GM19099 (cell line): Measurements from ENCODE around the gene C5orf46.

Source experiments
- POLR2A ChIP-seq: IDR thresholded peaks from 3 replicates; pipeline ENCODE4 v1.6.1; 2011; ENCODE audit warnings: low read depth; ENCODE audit not compliant: insufficient read length; ENCODE audit errors: extremely low read depth

The C5orf46 gene

DNA sequence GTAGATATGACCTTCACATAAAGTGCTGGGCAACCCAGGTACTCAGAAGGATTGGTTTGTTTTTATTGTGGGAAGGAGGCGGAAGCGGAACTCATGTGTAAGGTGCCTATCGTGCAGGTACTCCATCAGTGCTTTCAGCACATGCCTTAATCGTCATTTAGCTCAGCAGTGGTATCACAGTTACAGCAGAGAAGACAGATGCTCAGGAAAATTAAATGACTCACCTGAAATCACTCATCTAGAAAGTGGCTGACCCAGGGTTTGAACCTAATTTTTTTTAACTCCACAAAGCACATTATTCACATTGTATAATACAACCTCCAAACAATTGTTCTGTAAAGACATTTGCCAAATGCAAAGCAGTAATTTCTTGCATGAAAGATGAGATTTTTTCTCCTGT, 2.2 kb downstream of the C5orf46 start:
- TF ChIP-seq POLR2A: no peak

DNA sequence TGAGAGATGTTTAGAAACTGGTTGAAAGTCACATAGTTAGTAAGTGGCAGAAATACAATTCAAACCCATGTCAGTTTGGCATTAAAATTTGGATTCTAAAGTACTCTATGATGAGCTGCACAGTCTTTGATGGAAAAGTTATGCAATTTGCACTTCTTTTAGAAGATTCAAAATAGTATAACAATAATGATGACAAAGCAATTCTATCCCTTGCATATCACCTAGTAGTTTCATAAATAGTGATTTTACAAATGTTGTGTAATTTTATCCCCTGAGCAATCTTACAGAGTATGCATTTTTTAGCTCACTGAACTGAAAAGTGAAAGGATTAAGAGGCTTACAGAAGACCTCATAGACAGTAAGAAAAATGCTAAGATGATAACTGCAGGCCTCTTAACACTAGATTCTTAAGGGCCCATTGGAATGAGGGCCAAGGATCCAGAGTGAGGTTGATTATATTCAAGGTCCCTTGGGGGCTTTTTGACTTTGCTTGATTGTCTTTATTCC, 3.7 kb downstream of the C5orf46 start:
- no peak for TF ChIP-seq POLR2A

DNA sequence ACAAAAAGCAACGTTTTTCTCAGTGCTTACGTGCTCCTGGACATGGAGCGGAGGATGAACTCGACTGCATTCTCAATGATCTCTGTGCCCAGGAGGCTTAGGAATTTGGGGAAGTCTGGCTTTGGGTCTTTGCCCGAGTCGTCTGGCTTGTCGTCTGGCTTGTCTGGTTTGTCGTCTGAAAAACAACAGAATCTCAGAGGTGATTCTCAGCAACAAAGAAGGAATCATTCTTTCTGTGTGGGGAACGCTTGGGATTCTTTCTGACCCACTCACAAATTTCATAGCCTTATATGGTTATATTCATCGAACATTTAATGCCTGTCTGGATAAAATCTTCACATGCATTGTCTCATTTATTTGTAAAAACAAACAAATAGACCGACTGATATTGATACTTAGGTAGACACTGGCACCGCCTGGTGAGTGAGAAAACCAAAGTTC, 4.7 kb downstream of the C5orf46 start:
- TF ChIP-seq POLR2A: no peak

DNA sequence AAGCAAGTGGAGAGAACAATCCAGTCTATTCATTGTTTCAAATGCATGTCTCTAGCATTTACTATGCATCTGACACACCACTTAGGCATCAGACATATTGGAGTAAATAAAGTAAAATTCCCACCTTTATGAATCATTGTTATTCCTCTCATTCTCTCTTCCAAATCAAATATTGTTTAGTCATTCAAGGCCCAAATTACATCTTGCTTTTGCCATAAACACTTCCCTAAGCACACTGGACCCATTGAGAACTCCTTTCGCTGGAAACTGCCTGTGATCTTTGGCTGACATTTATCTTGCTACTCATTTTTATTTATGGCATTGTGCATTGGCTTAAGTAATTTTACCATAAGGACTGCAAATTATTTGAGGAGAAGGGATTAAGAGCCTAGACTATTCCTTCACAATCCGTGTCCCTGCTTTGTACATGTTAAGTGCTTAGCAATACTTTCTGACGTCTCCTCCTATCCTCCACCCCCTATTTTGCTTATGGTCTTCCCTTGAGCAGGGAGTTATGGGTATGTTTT, 7.4 kb downstream of the C5orf46 start:
- TF ChIP-seq POLR2A: no peak

DNA sequence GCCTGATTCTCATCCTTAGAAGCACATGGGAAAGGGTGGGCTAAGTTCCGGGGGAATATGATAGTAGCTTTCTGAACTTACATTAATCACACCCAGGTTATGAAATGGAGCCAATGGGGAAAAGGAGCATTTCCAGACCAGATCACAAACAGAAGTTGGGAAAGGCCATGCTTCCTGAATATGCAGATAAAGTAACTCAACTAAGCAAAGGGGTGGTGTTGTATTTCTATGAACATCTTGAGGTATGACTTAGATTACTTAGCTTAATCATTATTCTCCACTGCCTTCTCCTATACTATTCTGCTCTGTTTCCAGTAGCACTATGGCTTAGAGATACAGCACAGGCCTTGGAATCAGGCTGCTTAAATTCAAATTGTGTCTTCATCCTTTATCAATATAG, 10.5 kb downstream of the C5orf46 start:
- no peak for TF ChIP-seq POLR2A

DNA sequence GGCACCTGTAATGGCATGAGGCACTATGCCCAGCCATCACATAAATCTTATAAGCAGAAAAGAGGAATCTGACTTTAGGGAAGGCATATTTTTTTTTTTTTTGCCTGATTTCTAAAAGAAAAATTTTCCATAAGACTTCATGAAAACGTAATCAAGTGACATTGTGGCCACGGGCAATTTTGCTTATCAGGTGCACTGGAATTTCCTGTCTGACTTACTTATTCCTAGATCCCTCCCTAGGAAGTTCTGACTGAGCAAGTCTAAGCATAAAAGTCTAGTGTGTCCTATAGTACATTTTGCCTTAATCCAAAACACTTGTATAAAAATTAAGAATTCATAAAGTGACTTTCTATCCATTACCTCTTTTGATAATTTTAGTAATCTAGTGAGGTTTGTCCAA, 12.5 kb downstream of the C5orf46 start:
- TF ChIP-seq POLR2A: no peak

DNA sequence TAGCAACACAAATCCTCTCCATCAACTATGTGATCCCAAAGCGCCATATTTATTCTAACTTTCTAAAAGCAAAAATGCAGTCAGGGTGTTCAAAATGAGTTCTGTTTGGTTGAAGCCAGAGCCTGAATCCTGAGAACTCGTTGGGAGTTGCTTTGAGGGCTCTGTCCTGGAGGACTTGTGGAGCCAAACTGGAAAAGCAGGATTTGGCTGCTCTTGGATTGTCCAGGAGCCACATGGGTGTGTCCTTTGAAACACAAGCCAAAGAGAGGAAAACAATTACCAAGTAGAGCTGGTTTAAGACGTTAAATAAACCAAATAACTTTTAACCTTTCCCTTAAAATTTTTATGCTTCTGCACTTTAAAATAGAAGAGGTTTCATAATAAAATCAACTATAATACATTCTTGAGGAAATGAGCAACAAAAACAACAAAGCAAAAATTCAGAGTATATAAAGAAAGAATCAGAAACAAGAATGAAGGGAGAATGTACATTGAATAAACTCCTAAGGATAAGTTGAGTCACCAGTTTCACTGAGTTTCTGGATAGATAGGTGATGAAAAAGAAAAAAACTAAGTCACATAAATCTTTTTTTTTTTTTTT, 13.5 kb downstream of the C5orf46 start:
- no peak for TF ChIP-seq POLR2A

DNA sequence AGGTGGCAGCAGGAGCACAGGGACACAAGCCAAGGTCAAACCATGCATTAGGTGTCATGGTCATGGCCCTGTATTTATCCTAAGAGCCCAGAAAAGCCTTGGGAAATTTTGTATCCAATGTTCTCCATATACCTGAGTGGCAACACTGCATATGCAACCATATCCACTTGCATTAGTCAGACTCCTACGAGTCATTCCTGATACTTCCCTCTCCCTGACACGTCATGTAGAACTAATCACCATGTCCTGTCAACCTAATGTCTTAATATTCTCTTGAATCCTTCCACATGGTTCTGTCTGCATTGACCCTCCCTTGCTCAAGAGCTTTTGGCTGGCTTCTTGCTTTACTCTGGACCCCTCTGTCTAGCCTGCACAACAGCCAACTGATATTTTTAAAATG, 18.4 kb downstream of the C5orf46 start:
- no peak for TF ChIP-seq POLR2A

DNA sequence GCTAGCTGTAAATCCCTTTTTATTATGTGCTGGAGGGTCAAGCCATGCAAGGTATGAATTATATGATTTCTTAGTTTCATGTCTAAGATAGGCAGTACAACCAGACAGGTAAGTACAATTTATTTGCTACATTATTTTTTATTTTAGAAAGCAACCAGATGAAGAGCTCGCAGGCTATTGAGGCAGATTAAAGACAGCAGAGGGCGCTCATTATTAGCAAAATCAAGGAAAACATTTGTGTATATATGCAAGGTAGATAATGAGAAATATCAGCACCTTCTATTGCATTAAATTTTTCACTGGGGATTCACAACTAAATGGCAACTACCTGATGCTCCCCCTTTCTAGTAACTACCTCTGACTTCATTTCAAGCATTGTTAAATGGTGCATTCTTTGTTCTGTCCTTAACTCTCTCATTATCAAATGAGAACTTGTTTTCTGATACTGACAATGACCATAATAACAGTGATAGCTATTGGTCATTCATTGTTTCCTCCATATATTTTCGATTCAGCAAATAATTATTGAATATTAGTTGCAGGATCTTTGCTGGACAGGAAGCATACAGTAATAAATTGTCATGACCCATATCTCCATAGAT, 19.2 kb downstream of the C5orf46 start:
- TF ChIP-seq POLR2A: no peak

DNA sequence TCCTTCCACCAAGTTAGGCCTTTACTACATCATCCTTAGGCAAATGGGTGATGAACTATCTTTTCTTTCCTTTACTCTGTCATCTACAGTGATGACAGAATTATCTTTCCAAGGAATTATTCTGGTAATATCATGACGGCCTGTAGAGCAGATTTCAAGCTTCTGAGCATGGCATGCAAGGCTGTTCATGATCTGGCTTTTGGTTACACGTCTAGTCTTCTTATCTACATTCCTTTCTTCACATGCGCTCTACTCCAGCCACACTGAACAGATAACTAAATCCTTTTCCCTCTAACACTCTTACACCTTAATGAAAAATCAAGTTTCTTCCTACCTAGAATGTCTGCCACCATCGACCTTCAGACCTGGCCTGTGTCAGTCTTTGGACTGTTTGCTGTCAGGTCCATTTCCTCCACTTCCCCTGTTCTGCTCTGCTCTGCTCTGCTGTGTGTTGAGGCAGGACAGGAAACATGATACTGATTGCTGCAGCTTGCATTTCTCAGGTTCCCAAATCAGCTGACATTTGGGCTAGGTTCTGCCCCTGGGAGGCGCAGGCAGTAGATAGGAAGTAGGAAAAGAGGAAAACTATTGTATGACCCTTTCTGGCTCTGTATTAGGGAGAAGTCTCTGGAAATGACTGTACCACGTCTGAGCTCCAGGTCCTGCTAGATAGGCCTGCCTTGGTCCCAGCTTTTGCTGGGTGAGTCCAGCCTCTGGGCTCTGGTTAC, 23.6 kb downstream of the C5orf46 start:
- TF ChIP-seq POLR2A: no peak

DNA sequence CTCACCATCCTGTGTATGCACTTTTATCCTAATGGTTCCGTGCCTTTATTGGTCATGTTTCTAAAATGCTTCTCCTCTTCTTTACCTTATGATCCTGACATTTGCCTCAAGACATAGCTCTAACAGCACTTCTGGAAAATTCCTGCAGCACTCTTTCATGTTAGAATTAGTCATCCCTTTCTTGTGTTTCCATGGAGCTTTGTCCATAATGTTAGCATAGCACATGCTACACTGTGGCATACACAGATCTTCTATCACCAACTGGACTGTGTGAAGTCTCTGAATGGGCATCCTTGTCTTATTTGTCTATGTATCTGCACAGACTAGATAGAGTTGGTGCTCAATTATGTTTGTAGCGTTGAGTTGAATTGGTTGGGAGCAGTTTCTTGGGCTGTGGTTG, 25.9 kb downstream of the C5orf46 start:
- no peak for TF ChIP-seq POLR2A

DNA sequence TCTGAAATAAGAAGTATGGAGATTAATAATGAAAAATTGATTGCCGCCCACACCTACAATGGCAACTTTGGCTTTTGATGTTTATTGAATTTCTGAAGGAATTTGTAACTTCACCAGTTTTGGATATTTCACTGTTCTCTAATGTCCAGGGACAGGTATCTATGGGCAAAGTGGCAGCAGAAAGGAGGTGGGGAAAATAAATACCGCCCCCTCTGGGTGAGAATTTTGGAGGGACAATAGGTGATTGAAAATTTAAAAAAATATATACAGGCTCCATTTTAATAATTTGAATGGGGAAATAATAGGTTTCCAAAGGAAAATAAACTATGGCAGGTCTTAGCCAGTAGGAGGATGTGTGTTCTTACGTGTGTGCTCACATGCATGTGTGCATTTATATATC, 26.6 kb downstream of the C5orf46 start:
- TF ChIP-seq POLR2A: no peak

DNA sequence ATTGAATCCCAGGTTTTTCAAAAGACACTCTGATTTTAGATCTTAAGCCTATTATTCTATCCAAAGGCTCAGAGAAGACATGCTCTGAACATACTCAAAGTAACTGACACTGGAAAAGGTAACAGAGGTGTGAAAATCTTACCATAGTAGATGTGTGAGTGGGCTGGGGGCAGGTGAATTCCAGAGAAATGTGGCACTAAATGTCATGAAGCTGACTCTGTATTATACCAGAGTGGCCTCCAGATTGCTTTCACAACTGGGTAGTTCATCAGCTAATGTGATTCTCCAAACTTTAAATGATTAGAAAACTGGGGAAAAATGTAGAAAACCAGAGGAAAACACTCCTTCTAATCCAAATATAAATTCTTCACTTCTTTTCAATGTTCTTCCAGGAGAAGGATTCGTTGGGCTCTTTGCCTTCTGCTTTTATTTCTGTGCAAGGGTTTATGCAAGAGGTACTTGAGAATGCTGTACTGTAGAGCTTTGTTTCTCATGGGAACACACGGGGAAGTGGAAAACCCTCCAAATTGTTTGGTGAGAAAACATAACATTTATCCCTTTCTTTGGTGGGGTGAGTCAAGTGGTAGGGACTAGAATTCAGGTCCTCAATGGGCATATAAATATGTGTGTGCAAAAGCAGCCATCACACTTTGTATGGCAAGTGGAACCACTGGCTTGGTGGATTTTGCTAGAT, 28.1 kb downstream of the C5orf46 start, which contains the start of gene SCGB3A2:
SCGB3A2 (plus strand) TSS at position 646 of the 694 bp plus-strand sequence. CDS start 93 bp downstream, outside the sequence.
- no peak for TF ChIP-seq POLR2A

DNA sequence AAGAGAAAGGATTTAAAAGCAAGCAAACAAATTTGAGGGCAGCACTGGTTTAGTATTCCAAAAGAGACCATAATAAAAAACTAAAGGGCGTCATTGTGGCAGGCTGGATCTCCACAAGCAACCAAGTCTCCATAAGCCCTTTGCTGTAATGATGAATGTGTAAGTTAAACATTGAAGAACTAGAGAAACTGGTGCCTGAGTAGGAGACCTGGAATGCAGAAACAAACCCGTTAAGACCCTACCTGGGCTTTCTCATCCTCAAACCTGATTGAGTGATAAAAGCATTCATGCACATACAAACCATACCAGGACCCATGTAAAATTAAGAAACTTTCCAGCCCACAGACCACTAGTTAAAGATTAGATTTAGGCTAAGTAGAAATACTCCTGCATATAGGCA, 29.7 kb downstream of the C5orf46 start:
- TF ChIP-seq POLR2A: no peak

DNA sequence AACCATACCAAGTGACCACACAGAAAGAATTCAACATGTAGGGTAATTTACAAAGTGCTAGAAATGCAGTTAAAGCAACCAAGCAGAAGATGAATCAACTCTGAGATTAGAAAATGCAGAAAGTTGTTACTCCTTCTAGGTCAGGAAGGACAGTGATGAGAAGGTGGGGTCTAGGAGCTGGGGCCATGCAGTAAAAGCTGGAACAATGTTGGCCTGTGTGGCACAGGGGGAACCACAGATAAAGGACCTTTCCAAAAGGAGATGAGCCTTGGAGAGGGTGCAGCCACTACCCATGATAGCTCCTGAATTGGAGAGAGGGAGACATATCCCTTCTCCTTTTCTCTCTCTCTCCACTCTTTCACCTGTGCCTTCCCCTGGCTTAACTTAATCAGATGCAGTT, 30.2 kb downstream of the C5orf46 start:
- no peak for TF ChIP-seq POLR2A
